ENCODE measurements around the gene CACNA2D2.

GRCh38 chr3:50509715-50510114, 6.3 kb upstream of the CACNA2D2 start:
- TF ChIP-seq CTCF (IDR thresholded peaks at IDR 0.05; ENCODE audit: insufficient read depth, low read length, poor library complexity, severe bottlenecking) (no peak), EZH2phosphoT487 (conservative IDR thresholded peaks at IDR 0.05; ENCODE audit: low read length) (no peak)

Data from SU-DHL-6 (cell line).